ENCODE measurements around the gene LRRC27. TPM values are rescaled to one million over a fixed set of nuclear protein-coding genes. Genes with fewer than 3 reads are reported as not detected.
A peak's percentile ranks its signal among the peaks of the same experiment; 100 is the strongest.
"Not testable (repeated sequence)": the region's sequence is repeated elsewhere in the genome, so short reads cannot be mapped to it uniquely, and the experiment has no call there.

Gene LRRC27
- polyA plus RNA-seq, 3 donors from 2014 or later = 3.8 to 8.5 (median 8.2) TPM

DNA sequence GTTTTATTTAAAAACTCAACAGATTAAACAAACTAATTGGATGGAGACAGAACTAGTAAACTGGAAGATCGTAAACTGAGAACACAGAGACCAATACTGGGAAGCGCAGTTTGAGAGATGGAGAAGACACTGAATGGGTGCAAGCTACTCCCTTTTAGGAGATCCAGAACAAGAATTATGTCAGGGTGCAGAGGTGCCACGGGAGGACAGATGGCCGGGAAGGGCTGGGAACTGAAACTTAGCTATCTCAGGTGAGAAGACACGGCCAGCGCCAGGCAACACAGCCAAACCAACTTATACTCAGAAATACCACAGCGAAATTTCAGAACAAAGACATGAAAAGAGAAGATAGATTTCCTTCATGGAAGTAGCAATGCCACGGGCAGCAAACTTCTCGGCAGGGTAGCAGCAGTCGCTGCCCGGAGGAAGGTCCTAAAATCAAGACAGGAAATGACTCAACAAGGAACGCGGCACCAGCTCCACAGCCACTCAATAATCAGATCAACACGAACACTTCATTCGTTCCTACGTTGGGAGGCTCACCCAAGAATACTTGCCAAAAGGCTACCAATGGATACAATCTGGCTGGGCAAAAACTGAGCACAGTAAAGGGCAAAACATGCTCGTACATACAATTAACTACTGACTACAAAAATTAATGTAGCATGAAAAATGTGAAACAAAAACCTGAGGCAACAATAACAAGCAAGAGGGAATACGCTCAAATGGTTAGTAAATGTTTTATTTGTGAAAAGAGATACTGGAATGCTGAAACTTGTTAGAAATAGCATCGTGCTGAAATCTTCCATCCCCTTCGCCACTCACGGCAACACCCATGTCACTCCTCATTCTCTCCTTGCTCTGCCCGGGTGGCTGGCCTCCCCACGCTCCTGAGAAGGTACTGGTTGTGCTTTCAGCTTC lies 2.2 kb upstream of the LRRC27 start:
- DNase-seq = no peak
- H3K36me3 Mint-ChIP-seq = peaks cover 5 to 8% (median 8%) of the 10 kb centered on the region in 3 donors
- H3K27me3 Mint-ChIP-seq (ENCODE audit: low read depth in 3 of 3) = peaks cover 22 to 31% (median 29%) of the 10 kb centered on the region in 3 donors
- peak overlapping the region; percentile 78 to 94 (median 80) for H3K27ac Mint-ChIP-seq
- H3K4me3 Mint-ChIP-seq = peak overlapping the region; percentile 84 to 93 (median 91)
- H3K9me3 Mint-ChIP-seq = peaks cover 0 to 1% (median 0%) of the 10 kb centered on the region in 6 donors
- peaks cover 51 to 79% of the 10 kb centered on the region in 2 donors for H3K4me1 Mint-ChIP-seq

DNA sequence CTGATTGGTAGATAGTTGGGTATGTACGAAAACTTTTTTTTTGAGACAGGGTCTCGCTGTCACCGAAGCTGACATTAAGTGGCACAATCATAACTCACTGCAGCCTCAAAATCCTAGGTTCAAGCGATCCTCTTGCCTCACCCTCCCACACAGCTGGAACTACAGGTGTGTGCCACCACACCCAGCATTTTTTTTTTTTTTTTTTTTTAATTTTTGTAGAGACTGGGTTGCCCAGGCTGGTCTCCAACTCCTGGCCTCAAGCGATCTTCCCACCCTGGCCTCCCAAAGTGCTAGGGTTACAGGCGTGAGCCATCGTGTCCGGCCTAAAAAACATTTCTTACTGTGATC lies 1.5 kb upstream of the LRRC27 start:
- Mint-ChIP-seq H3K27ac (peak overlapping the region; percentile 78 to 94 (median 80)), H3K27me3 (ENCODE audit: low read depth in 3 of 3) (peaks cover 22 to 31% (median 29%) of the 10 kb centered on the region in 3 donors), H3K4me1 (peaks cover 58 to 84% of the 10 kb centered on the region in 2 donors), H3K9me3 (peaks cover 0 to 1% (median 0%) of the 10 kb centered on the region in 6 donors), H3K4me3 (peak overlapping the region; percentile 84 to 93 (median 91)), H3K36me3 (peaks cover 5 to 6% (median 6%) of the 10 kb centered on the region in 3 donors)
- no peak for DNase-seq

DNA sequence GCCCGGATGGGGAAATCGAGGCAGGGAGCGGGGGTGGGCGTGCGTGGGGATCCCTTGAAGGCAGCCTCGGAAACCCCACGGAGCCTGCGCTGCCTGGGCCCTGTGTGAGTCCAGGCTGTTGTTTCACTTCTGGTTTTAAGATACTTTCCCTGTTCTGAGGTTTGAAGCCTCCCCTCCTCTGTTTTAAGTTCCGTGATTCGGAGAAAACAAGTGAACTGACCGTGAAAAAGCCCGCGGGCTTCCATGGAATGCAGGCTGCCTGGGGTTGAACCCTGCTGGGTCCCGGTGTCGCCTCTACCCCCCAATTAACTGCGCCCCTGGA lies 401 bp downstream of the LRRC27 start:
- Mint-ChIP-seq H3K27me3 (ENCODE audit: low read depth in 3 of 3) (peaks cover 22 to 31% (median 29%) of the 10 kb centered on the region in 3 donors), H3K9me3 (peaks cover 0 to 1% (median 0%) of the 10 kb centered on the region in 6 donors), H3K27ac (peak overlapping the region; percentile 83 to 95 (median 92)), H3K36me3 (peaks cover 0 to 6% (median 0%) of the 10 kb centered on the region in 3 donors), H3K4me1 (peaks cover 75 to 87% of the 10 kb centered on the region in 2 donors), H3K4me3 (peak overlapping the region; percentile 83 to 93 (median 91))
- DNase-seq = no peak

DNA sequence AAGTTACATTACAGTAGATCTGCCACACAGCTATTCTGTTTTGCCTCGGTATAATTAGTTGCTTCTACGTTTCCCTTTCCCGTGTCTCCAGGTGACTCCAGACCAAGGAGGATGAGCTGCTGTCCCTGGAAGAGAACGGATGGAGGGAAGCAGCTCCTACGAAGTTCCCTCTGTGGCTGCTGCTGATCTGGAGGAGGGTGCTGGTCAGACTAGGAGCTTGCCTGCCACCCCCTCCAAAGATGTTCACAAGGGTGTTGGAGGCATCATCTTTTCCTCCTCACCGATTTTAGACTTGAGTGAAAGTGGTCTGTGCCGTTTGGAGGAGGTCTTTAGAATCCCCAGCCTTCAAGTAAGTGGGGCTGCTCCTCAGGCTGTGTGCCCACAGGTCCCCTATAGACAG lies 1.4 kb downstream of the LRRC27 start:
- H3K36me3 Mint-ChIP-seq = no peaks in the 10 kb centered on the region
- H3K4me1 Mint-ChIP-seq = peaks cover 74 to 82% of the 10 kb centered on the region in 2 donors
- DNase-seq = no peak

DNA sequence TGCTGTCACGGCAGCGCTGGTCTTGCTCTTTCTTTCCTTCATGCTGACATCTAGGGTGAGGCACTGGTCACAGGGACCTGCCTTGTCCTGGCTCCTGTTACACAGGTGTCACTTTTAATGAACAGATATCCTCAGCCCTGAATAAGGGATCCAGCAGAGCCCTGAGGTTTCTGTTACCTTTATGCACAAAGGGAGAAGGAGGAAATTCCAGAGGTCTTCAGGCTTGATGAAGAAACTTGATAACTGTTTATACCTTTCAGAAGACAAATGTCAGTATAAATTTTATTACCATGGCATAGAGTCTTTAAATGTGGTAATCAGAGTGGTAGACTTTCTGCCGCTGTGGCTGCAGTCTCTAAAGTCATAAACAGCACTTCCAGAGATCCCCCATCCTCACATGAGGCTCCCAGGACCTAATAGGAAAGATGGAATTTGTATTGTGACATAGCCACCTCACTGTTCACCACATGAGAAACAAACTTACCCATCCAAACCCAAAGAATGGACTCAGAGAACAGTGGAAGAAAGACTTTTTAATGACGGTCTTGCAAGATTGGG lies 2.7 kb downstream of the LRRC27 start:
- Mint-ChIP-seq H3K9me3 (peaks cover 0 to 1% (median 0%) of the 10 kb centered on the region in 6 donors), H3K36me3 (no peaks in the 10 kb centered on the region), H3K27ac (peak overlapping the region; percentile 83 to 93 (median 92)), H3K4me3 (peak overlapping the region; percentile 65 to 96 (median 89)), H3K27me3 (ENCODE audit: low read depth in 3 of 3) (peaks cover 21 to 30% (median 29%) of the 10 kb centered on the region in 3 donors), H3K4me1 (peaks cover 64 to 69% of the 10 kb centered on the region in 2 donors)
- DNase-seq = no peak

More for the DNA sequence above, 1.4 kb downstream of the LRRC27 start:
- Mint-ChIP-seq H3K27me3 (ENCODE audit: low read depth in 3 of 3) (peaks cover 22 to 30% (median 29%) of the 10 kb centered on the region in 3 donors), H3K9me3 (peaks cover 0 to 1% (median 0%) of the 10 kb centered on the region in 6 donors), H3K4me3 (peak overlapping the region; percentile 83 to 93 (median 91)), H3K27ac (peak overlapping the region; percentile 83 to 95 (median 92))

DNA sequence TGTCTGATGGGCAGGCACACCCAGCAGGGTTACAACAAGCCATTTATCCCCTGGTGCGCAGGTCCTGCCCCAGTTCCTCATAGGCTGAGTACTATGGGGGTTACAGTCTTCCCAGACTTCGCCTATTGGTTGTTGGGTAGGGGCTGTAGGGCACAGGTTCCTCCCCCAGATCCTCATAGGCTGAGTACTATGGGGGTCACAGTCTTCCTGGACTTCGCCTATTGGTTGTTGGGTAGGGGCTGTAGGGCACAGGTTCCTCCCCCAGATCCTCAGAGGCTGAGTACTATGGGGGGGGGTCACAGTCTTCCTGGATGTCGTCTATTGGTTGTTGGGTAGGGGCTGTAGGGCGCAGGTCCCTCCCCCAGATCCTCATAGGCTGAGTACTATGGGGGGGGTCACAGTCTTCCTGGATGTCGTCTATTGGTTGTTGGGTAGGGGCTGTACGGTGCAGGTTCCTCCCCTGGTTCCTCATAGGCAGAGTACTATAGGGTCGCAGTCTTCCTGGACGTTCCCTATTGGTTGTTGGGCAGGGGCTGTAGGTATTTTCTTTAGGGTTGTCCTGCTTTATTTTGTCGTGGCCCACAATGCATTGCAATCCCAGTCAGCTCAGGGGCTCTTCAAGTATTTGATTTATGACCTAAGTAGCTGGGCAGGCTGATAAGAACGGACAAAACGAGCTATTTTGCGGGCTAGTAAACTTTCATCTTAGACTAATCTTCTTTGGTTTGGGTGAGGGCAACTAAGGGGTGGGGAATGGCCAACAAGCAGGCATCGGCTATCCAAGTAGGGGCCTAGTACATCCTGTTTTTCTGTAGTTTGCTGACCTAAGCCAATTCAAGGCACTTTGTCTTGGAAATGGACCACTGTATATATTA lies 3.4 kb downstream of the LRRC27 start:
- Mint-ChIP-seq H3K36me3 (no peaks in the 10 kb centered on the region), H3K9me3 (peaks cover 0 to 1% (median 0%) of the 10 kb centered on the region in 6 donors), H3K27me3 (ENCODE audit: low read depth in 3 of 3) (peaks cover 16 to 23% (median 23%) of the 10 kb centered on the region in 3 donors), H3K27ac (peak overlapping the region; percentile 91 to 94 (median 92)), H3K4me3 (peak overlapping the region; percentile 88 to 96 (median 90)), H3K4me1 (peaks cover 57 to 61% of the 10 kb centered on the region in 2 donors)
- peak; percentile 84 to 87 (median 86) for DNase-seq

DNA sequence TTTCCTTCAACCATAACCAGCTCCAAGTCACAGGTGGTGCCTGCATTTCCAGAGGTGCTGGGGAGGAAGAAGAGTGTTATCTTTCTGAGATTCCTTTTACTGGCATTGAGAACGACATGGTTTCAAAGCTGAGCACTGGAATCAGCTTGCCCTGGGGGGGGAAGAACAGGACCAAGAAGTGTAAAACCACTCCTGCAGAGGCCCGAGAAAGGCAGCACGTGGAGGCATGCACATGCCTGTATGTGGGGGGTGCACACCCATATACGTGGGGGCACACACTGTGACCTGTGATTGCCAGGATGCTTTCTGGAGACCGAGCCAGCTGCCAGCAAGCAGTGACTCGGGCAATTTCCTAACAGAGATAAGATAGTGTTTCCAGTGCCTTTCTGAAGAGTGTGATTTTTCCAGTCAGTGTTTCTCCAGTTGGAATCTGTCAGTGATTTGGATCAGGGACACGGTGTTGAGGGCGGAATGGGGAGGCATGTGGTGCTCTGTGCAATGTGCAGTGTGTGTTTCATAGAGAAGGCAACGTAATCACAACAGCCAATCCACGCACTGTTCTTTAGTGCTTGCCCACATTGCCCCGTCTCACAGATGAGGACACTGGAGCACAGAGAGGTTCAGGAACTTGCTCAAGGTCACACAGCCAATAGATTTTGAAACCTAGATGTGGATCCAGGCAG lies 4.2 kb downstream of the LRRC27 start:
- H3K27ac Mint-ChIP-seq = peak overlapping the region; percentile 91 to 94 (median 92)
- DNase-seq = no peak
- peak overlapping the region; percentile 88 to 96 (median 90) for H3K4me3 Mint-ChIP-seq
- H3K9me3 Mint-ChIP-seq = peaks cover 0 to 1% (median 0%) of the 10 kb centered on the region in 6 donors
- H3K36me3 Mint-ChIP-seq = no peaks in the 10 kb centered on the region
- H3K27me3 Mint-ChIP-seq (ENCODE audit: low read depth in 3 of 3) = peaks cover 15 to 19% (median 17%) of the 10 kb centered on the region in 3 donors
- H3K4me1 Mint-ChIP-seq = peaks cover 52 to 58% of the 10 kb centered on the region in 2 donors

DNA sequence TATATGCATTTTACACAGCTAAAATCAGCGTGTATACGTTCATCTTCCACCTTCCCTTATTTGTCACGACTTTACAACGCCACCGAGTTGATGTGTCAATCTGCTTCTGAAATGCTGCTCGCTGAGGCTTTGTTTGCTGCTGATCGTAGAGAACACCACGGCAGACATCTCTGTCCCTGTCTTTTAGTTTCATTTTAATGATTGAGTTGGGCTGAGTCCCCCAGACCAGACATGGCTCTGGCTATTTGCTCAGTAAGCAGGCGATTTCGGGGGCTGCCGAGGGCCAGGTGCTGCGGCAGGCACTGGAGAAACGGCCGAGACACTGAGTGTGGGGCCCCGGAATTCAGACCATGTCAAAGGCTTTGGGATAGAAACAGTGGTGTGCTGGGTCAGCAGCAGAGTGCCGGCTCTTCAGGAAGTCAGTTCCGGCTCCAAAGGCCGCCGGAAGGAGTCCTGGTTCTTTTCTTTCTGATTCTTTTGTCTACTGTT lies 5.0 kb downstream of the LRRC27 start:
- Mint-ChIP-seq H3K27me3 (ENCODE audit: low read depth in 3 of 3) (peaks cover 7 to 12% (median 9%) of the 10 kb centered on the region in 3 donors), H3K4me3 (peak overlapping the region; percentile 88 to 96 (median 90)), H3K27ac (peak overlapping the region; percentile 91 to 94 (median 92)), H3K4me1 (peaks cover 46 to 54% of the 10 kb centered on the region in 2 donors), H3K36me3 (peaks cover 6 to 7% (median 6%) of the 10 kb centered on the region in 3 donors), H3K9me3 (peaks cover 0 to under 1% (median 0%) of the 10 kb centered on the region in 6 donors)
- peak; percentile 38 to 44 (median 41) for DNase-seq

DNA sequence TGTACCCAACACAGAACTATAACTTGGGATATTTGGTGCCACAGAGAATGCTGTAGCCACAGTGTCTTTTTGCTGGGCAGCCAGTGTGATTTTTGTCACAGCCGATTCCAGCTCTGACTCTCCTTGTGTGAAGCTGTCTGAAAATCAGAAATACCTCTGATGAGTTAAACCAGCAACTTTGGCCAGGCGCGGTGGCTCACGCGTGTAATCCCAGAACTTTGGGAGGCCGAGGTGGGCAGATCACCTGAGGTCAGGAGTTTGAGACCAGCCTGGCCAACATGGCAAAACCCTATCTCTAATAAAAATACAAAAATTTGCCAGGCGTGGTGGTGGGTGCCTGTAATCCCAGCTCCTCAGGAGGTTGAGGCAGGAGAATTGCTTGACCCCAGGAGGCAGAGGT lies 5.9 kb downstream of the LRRC27 start:
- Mint-ChIP-seq H3K4me1 (peaks cover 41 to 47% of the 10 kb centered on the region in 2 donors), H3K4me3 (peak overlapping the region; percentile 88 to 96 (median 90)), H3K36me3 (peaks cover 11 to 12% (median 11%) of the 10 kb centered on the region in 3 donors), H3K27ac (peak overlapping the region; percentile 91 to 94 (median 92))
- DNase-seq; H3K9me3 Mint-ChIP-seq; H3K27me3 Mint-ChIP-seq (ENCODE audit: low read depth in 3 of 3): not testable (repeated sequence)

DNA sequence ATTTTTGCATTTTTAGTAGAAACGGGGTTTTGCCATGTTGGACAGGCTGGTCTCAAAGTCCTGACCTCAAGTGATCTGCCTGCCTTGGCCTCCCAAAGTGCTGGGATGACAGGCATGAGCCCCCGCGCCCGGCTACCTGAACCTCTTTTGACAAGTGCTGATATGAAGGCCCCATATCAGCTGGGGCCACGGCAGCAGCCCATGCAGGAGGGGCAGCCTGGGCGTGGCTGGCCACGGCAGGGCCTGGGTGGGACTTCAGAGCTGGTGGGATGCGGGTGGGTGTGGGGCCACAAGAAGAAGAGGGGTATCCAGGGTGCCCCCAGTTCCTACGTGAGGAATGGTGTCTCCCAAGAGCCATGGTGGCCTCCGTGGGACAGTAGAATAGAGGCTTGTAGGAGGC lies 6.9 kb downstream of the LRRC27 start:
- H3K27ac Mint-ChIP-seq = no peak overlapping the region
- H3K27me3 Mint-ChIP-seq (ENCODE audit: low read depth in 3 of 3) = no peaks in the 10 kb centered on the region
- peak overlapping the region in 1 of 5 donors; percentile 18 for H3K4me3 Mint-ChIP-seq
- no peak for DNase-seq
- H3K36me3 Mint-ChIP-seq = peaks cover 11 to 12% (median 11%) of the 10 kb centered on the region in 3 donors
- no peaks in the 10 kb centered on the region for H3K9me3 Mint-ChIP-seq
- peaks cover 34 to 39% of the 10 kb centered on the region in 2 donors for H3K4me1 Mint-ChIP-seq

DNA sequence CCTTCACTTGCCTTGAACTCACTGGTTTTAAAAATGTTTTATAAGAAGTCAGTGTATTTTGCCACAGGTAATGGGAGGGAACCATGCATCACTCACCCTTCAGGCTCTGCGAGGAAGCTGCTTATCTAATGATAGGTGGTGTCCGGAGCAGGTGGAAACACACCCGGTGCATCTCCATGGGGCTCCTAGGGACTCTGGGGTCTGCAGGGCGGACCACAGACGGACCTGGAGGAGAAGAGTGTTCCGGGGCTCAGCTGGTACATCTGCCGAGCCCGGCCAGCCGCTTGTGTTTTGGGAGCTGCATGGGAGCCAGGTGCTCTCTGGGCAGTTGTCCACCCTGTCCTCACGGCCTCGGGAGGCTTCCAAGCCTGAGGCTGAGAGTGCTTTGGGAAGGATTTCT lies 7.3 kb downstream of the LRRC27 start:
- peak overlapping the region in 1 of 5 donors; percentile 18 for H3K4me3 Mint-ChIP-seq
- H3K27ac Mint-ChIP-seq = no peak overlapping the region
- DNase-seq = no peak
- no peaks in the 10 kb centered on the region for H3K27me3 Mint-ChIP-seq (ENCODE audit: low read depth in 3 of 3)
- H3K4me1 Mint-ChIP-seq = peaks cover 33 to 36% of the 10 kb centered on the region in 2 donors
- H3K9me3 Mint-ChIP-seq = no peaks in the 10 kb centered on the region
- peaks cover 11 to 16% (median 15%) of the 10 kb centered on the region in 3 donors for H3K36me3 Mint-ChIP-seq

DNA sequence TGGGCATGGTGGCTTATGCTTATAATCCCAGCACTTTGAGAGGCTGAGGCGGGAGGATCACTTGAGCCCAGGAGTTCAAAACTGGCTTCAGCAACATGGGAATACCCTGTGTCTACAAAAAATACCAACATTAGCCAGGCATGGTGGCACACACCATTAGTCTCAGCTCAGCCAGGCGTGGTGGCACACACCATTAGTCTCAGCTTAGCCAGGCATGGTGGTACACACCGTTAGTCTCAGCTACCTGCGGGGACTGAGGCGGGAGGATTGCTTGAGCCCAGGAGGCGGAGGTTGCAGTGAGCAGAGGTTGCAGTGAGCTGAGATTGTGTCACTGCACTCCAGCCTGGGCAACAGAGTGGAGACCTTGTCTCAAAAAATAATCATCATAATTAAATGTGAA lies 9.0 kb downstream of the LRRC27 start:
- no peak overlapping the region for H3K27ac Mint-ChIP-seq
- peaks cover 17 to 19% of the 10 kb centered on the region in 2 donors for H3K4me1 Mint-ChIP-seq
- DNase-seq = no peak
- no peaks in the 10 kb centered on the region for H3K9me3 Mint-ChIP-seq
- no peak overlapping the region for H3K4me3 Mint-ChIP-seq
- H3K27me3 Mint-ChIP-seq (ENCODE audit: low read depth in 3 of 3) = no peaks in the 10 kb centered on the region
- H3K36me3 Mint-ChIP-seq = peaks cover 11 to 33% (median 26%) of the 10 kb centered on the region in 3 donors
